H1 (cell line): Measurements from ENCODE around the gene MTNR1A. TPM values are rescaled to one million over a fixed set of nuclear protein-coding genes. Genes with fewer than 3 reads are reported as not detected.

ENCODE experiments used
- CTCF ChIA-PET: fragments of 300-600 bp; sonication (Branson Sonifier 250); formaldehyde crosslinking; loops from one replicate; lab custom pipeline; 2021; ENCODE audit not compliant: partially characterized antibody; lab: Charles Lee
- POLR2A ChIA-PET: fragments of 300-600 bp; sonication (Branson Sonifier 250); formaldehyde crosslinking; loops from one replicate; lab custom pipeline; 2021; ENCODE audit warnings: inconsistent platforms; ENCODE audit not compliant: partially characterized antibody; lab: Charles Lee
- DNase-seq, 2 experiments: peaks; one replicate each; pipeline versions ENCODE4 v3.0.0 to v3.0.0-alpha.2; 2010 to 2022; ENCODE audit warnings: low spot score in 2 of 2, low read depth in 1 of 2, mixed read lengths in 1 of 2
- FAIRE-seq: peaks from 2 replicates; lab custom pipeline; 2011; peaks lifted over from hg19 to GRCh38; lab: Jason Lieb, UNC
- H2AFZ ChIP-seq: 2 replicates; pipeline ENCODE4 v1.8.1; 2012; ENCODE audit warnings: low read length, inconsistent platforms
- H2AK5ac ChIP-seq: 2 replicates; pipeline ENCODE4 v1.6.1; 2013; ENCODE audit warnings: low read depth, low read length
- H2BK120ac ChIP-seq: replicated peaks from 2 replicates; pipeline ENCODE3; 2013; ENCODE audit warnings: low read depth, low read length, inconsistent platforms
- H2BK12ac ChIP-seq: 2 replicates; pipeline ENCODE4 v1.6.1; 2013; ENCODE audit warnings: low read depth, low read length
- H2BK15ac ChIP-seq: 2 replicates; pipeline ENCODE4 v1.6.1; 2013; ENCODE audit warnings: low read length
- H2BK20ac ChIP-seq: 2 replicates; pipeline ENCODE4 v1.6.1; 2013; ENCODE audit warnings: low read length
- H2BK5ac ChIP-seq: 2 replicates; pipeline ENCODE4 v1.6.1; 2013; ENCODE audit warnings: low read depth, low read length
- H3K14ac ChIP-seq: 2 replicates; pipeline ENCODE4 v1.6.1; 2013; ENCODE audit warnings: inconsistent platforms; ENCODE audit not compliant: insufficient read length
- H3K18ac ChIP-seq: 2 replicates; pipeline ENCODE4 v1.6.1; 2013; ENCODE audit warnings: low read length; ENCODE audit errors: extremely low read depth
- H3K23ac ChIP-seq: 2 replicates; pipeline ENCODE4 v1.6.1; 2013; ENCODE audit warnings: inconsistent platforms; ENCODE audit not compliant: insufficient read length
- H3K23me2 ChIP-seq: 2 replicates; pipeline ENCODE4 v1.6.1; 2013; ENCODE audit warnings: low read depth, low read length
- H3K27ac ChIP-seq: 2 replicates; pipeline ENCODE4 v1.6.1; 2011; ENCODE audit warnings: low read depth, low read length, inconsistent platforms
- H3K27me3 ChIP-seq, 4 experiments: replicated peaks in 1 of 4; 1 replicate in 1 of 4; 2 replicates in 3 of 4; pipeline versions ENCODE4 v1.6.1 to v1.8.1; 2011 to 2013; ENCODE audit warnings: low read length in 3 of 4, mild to moderate bottlenecking in 3 of 4, inconsistent platforms in 2 of 4, mixed read lengths in 2 of 4, moderate library complexity in 1 of 4; ENCODE audit not compliant: control insufficient read depth in 3 of 4, insufficient read depth in 3 of 4; ENCODE audit errors: extremely low read depth in 1 of 4
- H3K36me3 ChIP-seq, 4 experiments: 2 replicates each; pipeline versions ENCODE4 v1.6.1 to v1.8.1; 2011 to 2013; ENCODE audit warnings: mild to moderate bottlenecking in 4 of 4, low read length in 3 of 4, moderate library complexity in 2 of 4, control low read depth in 1 of 4, inconsistent platforms in 1 of 4; ENCODE audit not compliant: insufficient read depth in 4 of 4, control insufficient read depth in 2 of 4
- H3K4ac ChIP-seq: replicated peaks from 2 replicates; pipeline ENCODE3; 2013; ENCODE audit warnings: low read length, low read depth, mixed read lengths, inconsistent platforms; ENCODE audit not compliant: insufficient read length
- H3K4me1 ChIP-seq, 4 experiments: replicated peaks in 1 of 4; 1 replicate in 1 of 4; 2 replicates in 3 of 4; pipeline versions ENCODE4 v1.6.1 to v1.8.1; 2011 to 2013; ENCODE audit warnings: low read length in 3 of 4, inconsistent platforms in 2 of 4, mixed read lengths in 1 of 4; ENCODE audit not compliant: insufficient read depth in 4 of 4, control insufficient read depth in 3 of 4
- H3K4me2 ChIP-seq, 2 experiments: 2 replicates each; pipeline versions ENCODE4 v1.6.1 to v1.8.1; 2011 to 2013; ENCODE audit warnings: low read depth in 2 of 2, low read length in 2 of 2, control low read depth in 1 of 2, inconsistent platforms in 1 of 2, mild to moderate bottlenecking in 1 of 2; ENCODE audit not compliant: insufficient read depth in 1 of 2
- H3K4me3 ChIP-seq, 4 experiments: fragments of 200-600, 300-600 bp in 1 of 4; sonication (generic), shearing (Covaris generic), sonication (Bioruptor Twin) in 1 of 4; 2 replicates each; pipeline versions ENCODE4 v1.5.1 to v1.8.1; 2011 to 2016; ENCODE audit warnings: low read length in 4 of 4, low read depth in 3 of 4, control low read depth in 2 of 4, inconsistent platforms in 2 of 4, mild to moderate bottlenecking in 2 of 4, mixed read lengths in 1 of 4, moderate library complexity in 1 of 4; ENCODE audit not compliant: insufficient read depth in 2 of 4; ENCODE audit errors: extremely low read depth in 1 of 4
- H3K56ac ChIP-seq: replicated peaks from 2 replicates; pipeline ENCODE3; 2013; ENCODE audit warnings: low read depth, mild to moderate bottlenecking, mixed read lengths, low read length, inconsistent platforms; ENCODE audit not compliant: insufficient read length
- H3K79me1 ChIP-seq: 2 replicates; pipeline ENCODE4 v1.6.1; 2013; ENCODE audit warnings: low read depth, low read length, control low read depth
- H3K79me2 ChIP-seq, 2 experiments: 2 replicates each; pipeline versions ENCODE4 v1.6.1 to v1.8.1; 2012 to 2013; ENCODE audit warnings: low read length in 2 of 2, mild to moderate bottlenecking in 2 of 2, inconsistent platforms in 1 of 2; ENCODE audit not compliant: insufficient read depth in 2 of 2, control insufficient read depth in 1 of 2
- H3K9ac ChIP-seq, 4 experiments: replicated peaks in 1 of 4; 1 replicate in 1 of 4; 2 replicates in 3 of 4; pipeline versions ENCODE4 v1.6.1 to v1.8.1; 2011 to 2013; ENCODE audit warnings: low read depth in 3 of 4, low read length in 3 of 4, control low read depth in 2 of 4, mild to moderate bottlenecking in 2 of 4, moderate library complexity in 2 of 4, inconsistent platforms in 1 of 4; ENCODE audit errors: extremely low read depth in 1 of 4
- H3K9me3 ChIP-seq, 2 experiments: 2 replicates each; pipeline versions ENCODE4 v1.6.1 to v1.8.1; 2012 to 2013; ENCODE audit warnings: mild to moderate bottlenecking in 2 of 2, moderate library complexity in 2 of 2, control low read depth in 1 of 2, inconsistent platforms in 1 of 2, low read depth in 1 of 2, low read length in 1 of 2, mixed read lengths in 1 of 2; ENCODE audit not compliant: insufficient read depth in 2 of 2
- H4K20me1 ChIP-seq, 2 experiments: replicated peaks in 1 of 2; 2 replicates each; pipeline versions ENCODE3 to v1.8.1; 2011 to 2013; ENCODE audit warnings: inconsistent platforms in 2 of 2, low read length in 2 of 2, mild to moderate bottlenecking in 1 of 2; ENCODE audit not compliant: insufficient read depth in 2 of 2, control insufficient read depth in 1 of 2
- H4K5ac ChIP-seq: 2 replicates; pipeline ENCODE4 v1.6.1; 2013; ENCODE audit warnings: low read length, low read depth, mixed read lengths, inconsistent platforms; ENCODE audit not compliant: insufficient read length
- H4K8ac ChIP-seq: 2 replicates; pipeline ENCODE4 v1.8.0; 2013; ENCODE audit warnings: mild to moderate bottlenecking, moderate library complexity, low read length, inconsistent platforms; ENCODE audit not compliant: insufficient read depth; ENCODE audit errors: extremely low read depth
- H4K91ac ChIP-seq: replicated peaks from 2 replicates; pipeline ENCODE3; 2013; ENCODE audit warnings: low read length, mixed read lengths, inconsistent platforms; ENCODE audit not compliant: insufficient read length
- KDM4A ChIP-seq: IDR thresholded peaks from one replicate; pipeline ENCODE4 v1.7.1; 2012; ENCODE audit warnings: low read depth, mild to moderate bottlenecking, moderate library complexity, low read length, inconsistent platforms; ENCODE audit not compliant: severe bottlenecking
- MAFK ChIP-seq: IDR thresholded peaks from 2 replicates; pipeline ENCODE4 v1.6.1; 2012; ENCODE audit warnings: low read depth, mild to moderate bottlenecking, improper control_type of control experiment, low read length
- RFX5 ChIP-seq: IDR thresholded peaks from 2 replicates; pipeline ENCODE4 v1.6.1; 2011; ENCODE audit warnings: low read depth, low read length, improper control_type of control experiment, borderline replicate concordance
- SAP30 ChIP-seq: fragments of 300-600 bp; sonication (generic); IDR thresholded peaks from 2 replicates; pipeline ENCODE4 v1.7.1; 2012; ENCODE audit warnings: low read length, moderate library complexity, mild to moderate bottlenecking, inconsistent platforms; ENCODE audit not compliant: insufficient read depth, insufficient replicate concordance
- SIRT6 ChIP-seq: IDR thresholded peaks from one replicate; pipeline ENCODE4 v1.7.1; 2012; ENCODE audit warnings: low read length, inconsistent platforms
- SP1 ChIP-seq: IDR thresholded peaks from 2 replicates; pipeline ENCODE4 v1.6.1; 2011; ENCODE audit warnings: low read depth, low read length
- SRF ChIP-seq: IDR thresholded peaks from 2 replicates; pipeline ENCODE4 v1.6.1; 2011; ENCODE audit warnings: mild to moderate bottlenecking, low read depth, low read length, moderate library complexity
- TBP ChIP-seq: IDR thresholded peaks from 2 replicates; pipeline ENCODE4 v1.6.1; 2011; ENCODE audit warnings: low read depth, low read length, improper control_type of control experiment
- WGBS, 2 experiments: shearing (Covaris generic) in 1 of 2; methylation state at CpG; one replicate each; pipeline versions ENCODE4 v1.1.6 to v1.1.7; 2013 to 2015; ENCODE audit warnings: low lambda C conversion rate in 2 of 2, mixed read lengths in 2 of 2, inconsistent platforms in 1 of 2, low coverage in 1 of 2, missing lambda C conversion rate in 1 of 2; ENCODE audit not compliant: insufficient replicate concordance in 2 of 2, insufficient coverage in 1 of 2, insufficient read length in 1 of 2; ENCODE audit errors: extremely low coverage in 1 of 2, missing lambda C conversion rate in 1 of 2; 5-methylcytosine and 5-hydroxymethylcytosine counted together
- polyA plus RNA-seq, 7 experiments: library from polyadenylated mRNA; depleted of rRNA in 3 of 7; stranded (reverse) in 5 of 7; unstranded in 2 of 7; fragments of >200 nt in 5 of 7; fragments of 200-250 nt in 2 of 7; gene quantifications; 1 replicate in 5 of 7; 2 replicates in 1 of 7; 4 replicates in 1 of 7; pipeline versions ENCODE4 v1.2.1 to v1.2.3, GENCODE V29; 2011 to 2013; ENCODE audit warnings: missing spikeins in 2 of 7, mixed read lengths in 2 of 7
- total RNA-seq: library from RNA; stranded (reverse); fragmentation: NEBNext Ultra II Directional; extraction: Animal tissue kit (Norgen Biotek cat#: 25700); gene quantifications from 2 replicates; pipeline ENCODE4 v1.2.1, GENCODE V29; 2021
- TF ChIP-seq, protein P1 (sequence below), 3 experiments: IDR thresholded peaks; 1 replicate in 2 of 3; 2 replicates in 1 of 3; pipeline versions ENCODE4 v1.5.1 to v1.6.1; 2011; ENCODE audit warnings: low read length in 3 of 3, mild to moderate bottlenecking in 3 of 3, inconsistent platforms in 2 of 3, low read depth in 1 of 3, moderate library complexity in 1 of 3; ENCODE audit not compliant: insufficient read depth in 1 of 3; ENCODE audit errors: control extremely low read depth in 1 of 3

MTNR1A gene
- total and polyA plus RNA-seq, 2 of the 8 experiments (the other 6 are each of a cell fraction or from before 2014, with no cell fraction given): 0.45 to 1.0 TPM

DNA sequence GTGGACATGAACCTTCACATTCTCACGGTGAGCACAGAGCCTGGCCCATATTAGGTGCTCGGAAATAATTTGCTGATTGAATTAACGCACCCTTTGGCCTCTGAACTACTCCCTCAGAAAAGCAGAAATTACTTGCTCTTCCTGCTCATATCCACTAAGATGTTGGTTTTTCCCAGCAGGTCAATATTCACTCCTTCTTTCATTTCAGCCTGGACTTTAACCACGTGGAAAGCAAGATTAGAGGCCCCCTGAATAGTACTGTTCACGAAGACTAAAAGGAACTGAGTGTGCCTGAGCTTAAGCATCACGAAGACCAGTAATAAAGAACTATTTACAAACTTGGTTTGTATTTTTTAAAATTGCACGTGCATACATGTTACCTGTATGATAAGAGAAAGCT is 9.9 kb downstream of the MTNR1A start:
- H3K9me3 ChIP-seq: peaks cover 4 to 5% of the 10 kb centered on the region in 2 experiments; a peak in 2 of 4 replicates
- WGBS, 2 experiments: 91% methylated on average over 7 of the region's 7 CpGs; no CpG with 5 or more reads in 1 of the 2 experiments
- no peak overlapping the region for H3K4me3 ChIP-seq
- no peak overlapping the region for H3K27ac ChIP-seq
- no peak overlapping the region for H4K5ac ChIP-seq
- no peaks in the 10 kb centered on the region for H3K79me2 ChIP-seq
- no peaks in the 10 kb centered on the region for H3K36me3 ChIP-seq
- H3K4ac ChIP-seq: no peak overlapping the region
- H2BK15ac ChIP-seq: no peak overlapping the region
- no peak overlapping the region for H4K91ac ChIP-seq
- ChIA-PET POLR2A (no interaction called here), CTCF (interaction anchor here (0.6 to 1.7 kb wide), 4 partner anchors 8 to 247 kb away, joined by 3 to 6 read pairs (median 4); no protein-coding TSS in a partner anchor)
- H3K23me2 ChIP-seq: 0 out of 2 replicates have a peak, but pooled peaks cover 2% of the 10 kb centered on the region
- no peak overlapping the region for H2AK5ac ChIP-seq
- no peaks in the 10 kb centered on the region for H3K4me1 ChIP-seq
- no peak overlapping the region for H3K23ac ChIP-seq
- H3K27me3 ChIP-seq: no peaks in the 10 kb centered on the region; a peak in 1 of 7 replicates
- H2BK12ac ChIP-seq: no peak overlapping the region
- H3K4me2 ChIP-seq: no peak overlapping the region
- H3K79me1 ChIP-seq: no peaks in the 10 kb centered on the region; the same call in 1 of the 2 replicates
- no peak overlapping the region for H4K8ac ChIP-seq
- TF ChIP-seq SAP30 (no peak), MAFK (no peak), TBP (no peak), SIRT6 (no peak), KDM4A (no peak), SRF (no peak), SP1 (no peak), RFX5 (no peak)
- TF ChIP-seq, protein P1, sequence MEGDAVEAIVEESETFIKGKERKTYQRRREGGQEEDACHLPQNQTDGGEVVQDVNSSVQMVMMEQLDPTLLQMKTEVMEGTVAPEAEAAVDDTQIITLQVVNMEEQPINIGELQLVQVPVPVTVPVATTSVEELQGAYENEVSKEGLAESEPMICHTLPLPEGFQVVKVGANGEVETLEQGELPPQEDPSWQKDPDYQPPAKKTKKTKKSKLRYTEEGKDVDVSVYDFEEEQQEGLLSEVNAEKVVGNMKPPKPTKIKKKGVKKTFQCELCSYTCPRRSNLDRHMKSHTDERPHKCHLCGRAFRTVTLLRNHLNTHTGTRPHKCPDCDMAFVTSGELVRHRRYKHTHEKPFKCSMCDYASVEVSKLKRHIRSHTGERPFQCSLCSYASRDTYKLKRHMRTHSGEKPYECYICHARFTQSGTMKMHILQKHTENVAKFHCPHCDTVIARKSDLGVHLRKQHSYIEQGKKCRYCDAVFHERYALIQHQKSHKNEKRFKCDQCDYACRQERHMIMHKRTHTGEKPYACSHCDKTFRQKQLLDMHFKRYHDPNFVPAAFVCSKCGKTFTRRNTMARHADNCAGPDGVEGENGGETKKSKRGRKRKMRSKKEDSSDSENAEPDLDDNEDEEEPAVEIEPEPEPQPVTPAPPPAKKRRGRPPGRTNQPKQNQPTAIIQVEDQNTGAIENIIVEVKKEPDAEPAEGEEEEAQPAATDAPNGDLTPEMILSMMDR (IDR thresholded peaks at IDR 0.05; ENCODE audit: control extremely low read depth in 1 of 3, insufficient read depth in 1 of 3, low read depth in 1 of 3, low read length in 3 of 3): no peak
- H3K9ac ChIP-seq: no peak overlapping the region
- H3K56ac ChIP-seq: no peak overlapping the region
- no peak overlapping the region for H3K18ac ChIP-seq
- H2AFZ ChIP-seq: no peak overlapping the region
- H4K20me1 ChIP-seq: no peaks in the 10 kb centered on the region
- H3K14ac ChIP-seq: no peak overlapping the region
- FAIRE-seq: no peak
- H2BK5ac ChIP-seq: no peak overlapping the region
- no peak overlapping the region for H2BK120ac ChIP-seq
- DNase-seq: no peak
- H2BK20ac ChIP-seq: no peak overlapping the region
